ENCODE data around the gene CARD6.
"Not testable (repeated sequence)": the region's sequence is repeated elsewhere in the genome, so short reads cannot be mapped to it uniquely, and the experiment has no call there.

Gene CARD6

GRCh38 chr5:40875958-40876357 is 34.8 kb downstream of the CARD6 start:
- Histone ChIP-seq H3K9me3 (ENCODE audit: control insufficient read depth, low read length) (no peaks in the 10 kb centered on the region), H3K79me2 (no peaks in the 10 kb centered on the region), H3K27ac (no peak overlapping the region), H3K4me3 (ENCODE audit: low read depth, low read length) (no peak overlapping the region), H3K9ac (no peak overlapping the region), H3K27me3 (ENCODE audit: control insufficient read depth, insufficient read depth, low read length) (no peaks in the 10 kb centered on the region), H3K36me3 (ENCODE audit: control insufficient read depth, insufficient read depth, low read length) (no peaks in the 10 kb centered on the region), H3K4me1 (no peaks in the 10 kb centered on the region), H3K4me2 (ENCODE audit: low read length) (no peak overlapping the region), H2AFZ (no peak overlapping the region)
- TF ChIP-seq CTCF (IDR thresholded peaks at IDR 0.05): no peak

- no peak overlapping the region for H2AFZ ChIP-seq
- H3K27me3 ChIP-seq (ENCODE audit: control insufficient read depth, insufficient read depth, low read length): no peaks in the 10 kb centered on the region
- no peaks in the 10 kb centered on the region for H3K4me1 ChIP-seq
- TF ChIP-seq CTCF (IDR thresholded peaks at IDR 0.05): no peak
- no peak overlapping the region for H3K4me3 ChIP-seq (ENCODE audit: low read depth, low read length)
- no peaks in the 10 kb centered on the region for H3K36me3 ChIP-seq (ENCODE audit: control insufficient read depth, insufficient read depth, low read length)
- H3K79me2 ChIP-seq: no peaks in the 10 kb centered on the region
- H3K27ac ChIP-seq: no peak overlapping the region
- H3K9me3 ChIP-seq (ENCODE audit: control insufficient read depth, low read length): no peaks in the 10 kb centered on the region
- H3K4me2 ChIP-seq (ENCODE audit: low read length): no peak overlapping the region
- H3K9ac ChIP-seq: no peak overlapping the region
Observed at GRCh38 chr5:40877371-40877988, 36.3 kb downstream of the CARD6 start.

GRCh38 chr5:40879163-40879942 is 38.2 kb downstream of the CARD6 start:
- H2AFZ ChIP-seq: peak overlapping the region; percentile 4
- no peaks in the 10 kb centered on the region for H3K79me2 ChIP-seq
- TF ChIP-seq CTCF (IDR thresholded peaks at IDR 0.05): peak; percentile 62
- H3K9ac ChIP-seq: no peak overlapping the region
- no peak overlapping the region for H3K27ac ChIP-seq
- no peak overlapping the region for H3K4me2 ChIP-seq (ENCODE audit: low read length)
- H3K27me3 ChIP-seq (ENCODE audit: control insufficient read depth, insufficient read depth, low read length): no peaks in the 10 kb centered on the region
- H3K9me3 ChIP-seq (ENCODE audit: control insufficient read depth, low read length): no peaks in the 10 kb centered on the region
- H3K36me3 ChIP-seq (ENCODE audit: control insufficient read depth, insufficient read depth, low read length): no peaks in the 10 kb centered on the region
- no peaks in the 10 kb centered on the region for H3K4me1 ChIP-seq
- no peak overlapping the region for H3K4me3 ChIP-seq (ENCODE audit: low read depth, low read length)

- no peak overlapping the region for H3K27ac ChIP-seq
- no peak for TF ChIP-seq CTCF (IDR thresholded peaks at IDR 0.05)
- no peaks in the 10 kb centered on the region for H3K36me3 ChIP-seq (ENCODE audit: control insufficient read depth, insufficient read depth, low read length)
- H3K4me1 ChIP-seq: no peaks in the 10 kb centered on the region
- H3K27me3 ChIP-seq (ENCODE audit: control insufficient read depth, insufficient read depth, low read length): no peaks in the 10 kb centered on the region
- H2AFZ ChIP-seq: no peak overlapping the region
- H3K4me3 ChIP-seq (ENCODE audit: low read depth, low read length): no peak overlapping the region
- H3K9me3 ChIP-seq (ENCODE audit: control insufficient read depth, low read length): no peaks in the 10 kb centered on the region
- H3K79me2 ChIP-seq: no peaks in the 10 kb centered on the region
- H3K9ac ChIP-seq: no peak overlapping the region
- no peak overlapping the region for H3K4me2 ChIP-seq (ENCODE audit: low read length)
Observed at GRCh38 chr5:40882291-40882690, 41.1 kb downstream of the CARD6 start.

GRCh38 chr5:40883051-40883450 is 41.9 kb downstream of the CARD6 start:
- H2AFZ ChIP-seq; H3K9me3 ChIP-seq (ENCODE audit: control insufficient read depth, low read length); H3K9ac ChIP-seq; H3K27ac ChIP-seq; H3K4me3 ChIP-seq (ENCODE audit: low read depth, low read length); H3K36me3 ChIP-seq (ENCODE audit: control insufficient read depth, insufficient read depth, low read length); H3K27me3 ChIP-seq (ENCODE audit: control insufficient read depth, insufficient read depth, low read length); H3K4me2 ChIP-seq (ENCODE audit: low read length); H3K4me1 ChIP-seq; H3K79me2 ChIP-seq: not testable (repeated sequence)

- H3K4me2 ChIP-seq (ENCODE audit: low read length); H3K4me1 ChIP-seq; H3K27ac ChIP-seq; H3K27me3 ChIP-seq (ENCODE audit: control insufficient read depth, insufficient read depth, low read length); H3K79me2 ChIP-seq; H3K9ac ChIP-seq; H3K36me3 ChIP-seq (ENCODE audit: control insufficient read depth, insufficient read depth, low read length); H3K9me3 ChIP-seq (ENCODE audit: control insufficient read depth, low read length); H3K4me3 ChIP-seq (ENCODE audit: low read depth, low read length): not testable (repeated sequence)
- H2AFZ ChIP-seq: peak overlapping the region; percentile 70
Observed at GRCh38 chr5:40895440-40896425, 54.6 kb downstream of the CARD6 start.

All from parathyroid adenoma (tissue), 2 donors.